Left lobe of liver (tissue), 2 donors: ENCODE results near the gene IFI27. TPM values are rescaled to one million over a fixed set of nuclear protein-coding genes. Genes with fewer than 3 reads are reported as not detected.
"Not testable (repeated sequence)": the region's sequence is repeated elsewhere in the genome, so short reads cannot be mapped to it uniquely, and the experiment has no call there.

ENCODE experiments used
- ATAC-seq: fragments of 200-7000 bp; cut with Tn5 transposase; one replicate; pipeline ENCODE4 v1.9.1; 2020; ENCODE audit warnings: mild to moderate bottlenecking, moderate library complexity
- DNase-seq: peaks from one replicate; pipeline ENCODE4 v3.0.0-alpha.2; 2020; ENCODE audit warnings: low spot score
- total RNA-seq: library from RNA; stranded (reverse); gene quantifications from one replicate; pipeline ENCODE4 v1.2.1, GENCODE V29; 2021
- donor health status: DM: no; HTN: no; CAD: no; lungs with moderate emphysema.
- donor health status: DM: no; HTN: yes; CAD: no.

IFI27 gene
- total RNA-seq, result 20.4 TPM

DNA sequence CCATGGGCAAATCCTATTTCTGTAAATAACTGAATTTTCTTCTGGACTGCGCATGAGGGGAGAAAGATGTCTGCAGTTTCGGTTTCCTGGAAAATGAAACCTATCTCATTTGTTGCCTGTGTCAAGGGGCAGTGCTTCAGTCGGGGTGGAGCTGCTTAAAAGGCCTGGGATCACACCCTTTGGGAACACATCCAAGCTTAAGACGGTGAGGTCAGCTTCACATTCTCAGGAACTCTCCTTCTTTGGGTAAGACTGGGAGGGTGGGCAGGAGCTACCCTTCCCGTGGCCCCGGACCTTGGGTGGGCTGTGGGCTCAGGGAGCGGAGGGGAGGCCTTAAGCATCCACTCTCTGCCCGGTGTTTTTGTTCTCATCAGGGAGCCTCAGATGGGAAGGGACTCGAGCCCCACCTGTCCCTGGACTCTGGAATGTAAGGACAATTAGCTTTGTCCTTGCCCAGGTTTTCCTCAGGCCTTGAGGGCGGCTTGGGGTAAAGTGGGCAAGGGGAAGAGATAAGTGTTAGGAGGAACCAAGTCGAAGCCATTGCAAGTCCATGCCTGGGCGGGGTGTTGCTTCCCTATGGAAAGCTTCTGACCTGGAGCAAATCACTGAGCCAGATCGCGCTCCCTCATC is at the start of gene IFI27:
TSS of gene IFI27 (plus strand) at position 185 of the 630 bp plus-strand sequence.
- DNase-seq, result no peak
- ATAC-seq, result peak; percentile 7

- ATAC-seq (no peak), DNase-seq (no peak)
Observed at GRCh38 chr14:94062344-94062940, 48.1 kb upstream of the IFI27 start.

DNA sequence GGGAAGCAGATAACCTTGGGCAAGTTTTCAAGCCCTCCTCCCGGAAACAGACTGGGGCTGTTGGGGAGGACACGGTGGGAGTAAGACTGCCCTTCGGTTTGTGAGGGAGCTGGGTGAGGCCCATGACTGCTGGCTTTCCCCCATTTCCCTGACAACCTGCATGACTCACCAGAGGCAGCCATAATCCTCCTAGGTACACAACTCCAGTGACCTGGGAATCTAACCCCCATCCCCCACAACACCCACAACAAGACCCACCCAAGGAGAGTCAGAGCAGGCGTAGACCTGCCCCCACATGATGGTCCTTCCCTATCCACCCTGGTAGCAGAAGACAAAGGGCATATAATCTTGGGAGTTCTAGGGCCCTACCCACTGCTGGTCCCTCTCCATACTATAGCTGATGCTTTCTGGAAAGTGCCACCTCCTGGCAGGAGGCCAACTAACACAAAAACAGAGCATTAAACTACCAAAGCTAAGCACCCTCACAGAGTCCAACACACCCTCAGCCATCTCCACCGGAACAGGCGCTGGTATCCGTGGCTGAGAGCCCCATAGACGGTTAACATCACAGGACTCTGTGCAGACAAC is 44.4 kb upstream of the IFI27 start:
- ATAC-seq (peak; percentile 52), DNase-seq (no peak)

GRCh38 chr14:94072076-94072475 is 38.5 kb upstream of the IFI27 start:
- not testable (repeated sequence) for DNase-seq, ATAC-seq

DNA sequence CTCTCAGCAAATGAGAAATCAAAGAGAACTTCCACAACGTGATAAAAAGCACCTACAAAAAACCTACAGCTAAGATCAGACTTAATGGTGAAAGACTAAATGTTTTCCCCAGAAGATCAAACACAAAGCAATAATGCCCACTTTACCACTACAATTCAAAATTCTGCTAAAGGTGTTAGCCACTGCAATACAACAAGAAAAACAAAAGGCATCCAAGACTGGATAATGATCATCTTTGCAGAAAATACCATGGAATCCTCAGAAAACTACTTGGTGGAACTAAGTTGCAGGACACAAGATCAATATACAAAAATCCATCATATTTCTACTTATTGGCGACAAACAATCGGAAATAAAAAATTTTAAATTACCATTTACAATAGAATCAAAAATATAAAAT is 36.0 kb upstream of the IFI27 start:
- DNase-seq (no peak), ATAC-seq (no peak)

DNA sequence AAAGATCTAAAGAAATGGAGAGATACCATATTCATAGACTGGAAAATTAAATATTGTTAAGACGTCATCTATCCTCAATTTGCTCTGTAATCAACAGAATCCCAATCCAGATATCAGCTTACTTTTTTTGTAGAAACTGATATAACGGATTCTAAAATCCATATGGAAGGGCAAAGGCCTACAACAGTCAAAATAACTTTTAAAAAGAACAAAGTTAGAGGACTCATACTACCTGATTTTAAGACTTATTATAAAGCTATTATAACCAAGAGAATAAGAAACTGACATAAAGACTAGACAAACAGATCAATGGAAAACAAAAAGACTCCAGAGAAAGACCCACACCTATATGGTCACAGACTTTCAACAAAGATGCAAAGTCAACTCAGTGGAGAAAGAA is 35.5 kb upstream of the IFI27 start:
- no peak for DNase-seq
- ATAC-seq, result no peak

- DNase-seq, result no peak
- ATAC-seq, result no peak
Observed at GRCh38 chr14:94077111-94077821, 33.3 kb upstream of the IFI27 start.

GRCh38 chr14:94077823-94078222 is 32.7 kb upstream of the IFI27 start:
- ATAC-seq, result no peak
- no peak for DNase-seq

- ATAC-seq (no peak), DNase-seq (no peak)
Observed at GRCh38 chr14:94079891-94080620, 30.5 kb upstream of the IFI27 start.

GRCh38 chr14:94080621-94081385 is 29.7 kb upstream of the IFI27 start, which contains the start of the genes DDX24 and IFI27L1:
TSS of gene DDX24 (minus strand) at chr14:94081202. CDS start at chr14:94079742, 1,460 bp downstream.
TSS of gene IFI27L1 (plus strand) at chr14:94081310. CDS start at chr14:94096938, 15,628 bp downstream.
- peak; percentile 99 for ATAC-seq
- DNase-seq, result peak; percentile 98

GRCh38 chr14:94081386-94081820 is 29.1 kb upstream of the IFI27 start:
- no peak for DNase-seq
- peak; percentile 45 for ATAC-seq

GRCh38 chr14:94087891-94088290 is 22.6 kb upstream of the IFI27 start:
- DNase-seq (no peak), ATAC-seq (no peak)

DNA sequence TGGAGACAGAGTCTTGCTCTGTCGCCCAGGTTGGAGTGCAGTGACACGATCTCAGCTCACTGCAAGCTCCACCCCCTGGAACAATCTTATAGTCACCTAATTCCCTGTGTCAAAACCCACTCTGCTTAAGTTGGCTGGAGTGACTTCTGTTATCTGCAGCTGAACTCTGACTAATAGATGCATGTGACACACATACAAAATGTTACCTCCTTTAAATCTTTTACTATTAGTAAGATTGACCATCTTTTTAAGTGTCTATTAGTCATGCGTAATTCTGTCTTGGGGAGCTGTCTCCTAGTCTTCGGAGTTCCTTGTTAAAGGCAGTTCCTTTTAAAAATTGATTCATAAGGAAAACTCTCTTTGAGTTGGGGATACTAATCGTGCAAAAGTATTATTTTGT is 22.0 kb upstream of the IFI27 start:
- ATAC-seq, result no peak
- DNase-seq, result no peak

- ATAC-seq, result no peak
- DNase-seq, result no peak
Observed at GRCh38 chr14:94089479-94089878, 21.1 kb upstream of the IFI27 start.

DNA sequence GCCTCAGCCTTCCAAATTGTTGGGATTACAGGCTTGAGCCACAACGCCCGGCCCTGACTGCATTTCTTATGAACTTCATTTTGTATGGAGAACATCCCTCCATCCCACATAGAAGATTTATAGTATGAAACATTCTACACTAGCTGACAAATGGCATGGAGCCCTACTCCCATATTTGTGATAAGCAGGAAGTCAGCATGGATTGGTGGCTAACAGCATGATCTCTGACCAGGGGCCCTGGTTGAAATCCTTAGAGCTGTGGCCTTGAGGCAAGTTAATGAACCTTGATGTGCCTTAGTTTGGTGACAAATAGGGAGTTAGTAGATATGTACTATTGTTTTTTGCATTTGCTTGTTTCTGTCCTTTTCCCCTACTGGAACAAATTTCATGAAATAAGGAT is 17.1 kb upstream of the IFI27 start:
- ATAC-seq (no peak), DNase-seq (no peak)

DNA sequence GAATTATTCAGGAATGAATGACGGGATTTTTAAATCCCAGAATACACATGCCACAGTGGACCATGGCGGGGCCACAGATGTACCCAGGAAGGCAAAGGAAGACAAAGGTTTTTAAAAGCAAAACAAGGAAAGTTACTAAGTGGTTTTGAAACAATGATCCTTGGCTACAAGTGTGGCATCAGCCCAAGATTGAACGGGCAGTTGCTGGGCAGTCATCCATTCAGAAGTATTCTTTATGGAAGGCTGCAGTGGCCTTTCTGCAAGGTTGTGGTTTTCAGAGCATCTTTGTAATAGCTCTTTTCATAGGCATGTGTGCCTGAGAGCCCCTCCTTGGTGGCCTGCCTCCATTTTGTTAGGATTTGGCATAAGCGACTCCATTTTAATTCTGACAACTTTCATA is 13.4 kb upstream of the IFI27 start:
- DNase-seq (no peak), ATAC-seq (no peak)

- no peak for ATAC-seq
- DNase-seq, result no peak
Observed at GRCh38 chr14:94098326-94098992, 12.1 kb upstream of the IFI27 start.

DNA sequence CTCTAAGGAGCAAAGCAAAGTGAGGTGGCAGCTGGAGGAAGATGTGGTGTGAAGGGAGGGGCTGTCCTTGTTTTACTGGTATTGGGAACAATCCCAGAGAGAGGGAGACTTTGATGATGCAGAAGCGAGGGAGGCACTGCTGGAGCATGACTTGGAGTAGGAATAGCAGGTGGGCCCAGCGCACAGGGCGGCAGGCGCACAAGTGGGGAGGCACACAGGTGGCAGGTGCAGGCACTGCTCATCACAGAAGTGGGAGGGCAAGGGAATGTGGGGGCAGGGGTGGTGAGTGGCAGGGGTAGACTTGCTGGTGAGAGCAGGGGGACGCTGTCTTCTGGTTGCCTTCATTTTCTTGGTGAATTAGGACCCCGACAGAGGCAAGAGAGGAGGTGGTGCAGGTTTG is 11.5 kb upstream of the IFI27 start:
- DNase-seq, result no peak
- no peak for ATAC-seq

DNA sequence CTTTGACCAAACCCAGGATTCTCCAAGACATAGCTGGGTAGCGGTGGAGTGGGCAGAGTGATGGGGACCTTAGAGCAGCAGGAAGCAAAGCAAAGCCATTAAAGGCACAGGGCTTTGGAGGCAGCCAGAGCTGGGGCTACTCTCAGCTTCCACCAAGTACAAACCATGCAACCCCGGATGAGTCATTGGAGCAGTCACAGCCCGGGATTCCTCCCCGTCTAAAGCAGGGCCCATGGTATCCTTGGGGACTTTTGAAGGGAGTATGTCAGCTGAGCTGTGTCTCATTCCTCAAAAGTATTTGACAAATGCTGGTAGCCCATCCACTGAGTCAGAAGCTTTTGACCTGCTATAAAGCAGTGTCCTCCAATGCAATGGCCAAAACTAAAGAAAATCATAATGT is 9.7 kb upstream of the IFI27 start:
- ATAC-seq (no peak), DNase-seq (no peak)

- ATAC-seq, result no peak
- DNase-seq, result no peak
Observed at GRCh38 chr14:94101748-94102147, 8.8 kb upstream of the IFI27 start.
